GF-D8 (cell line): ENCODE results near the gene NUF2.

Experiments used
- DNase-seq: peaks from one replicate; lab custom pipeline; 2025; lab: John Stamatoyannopoulos, UW

Gene NUF2

DNA sequence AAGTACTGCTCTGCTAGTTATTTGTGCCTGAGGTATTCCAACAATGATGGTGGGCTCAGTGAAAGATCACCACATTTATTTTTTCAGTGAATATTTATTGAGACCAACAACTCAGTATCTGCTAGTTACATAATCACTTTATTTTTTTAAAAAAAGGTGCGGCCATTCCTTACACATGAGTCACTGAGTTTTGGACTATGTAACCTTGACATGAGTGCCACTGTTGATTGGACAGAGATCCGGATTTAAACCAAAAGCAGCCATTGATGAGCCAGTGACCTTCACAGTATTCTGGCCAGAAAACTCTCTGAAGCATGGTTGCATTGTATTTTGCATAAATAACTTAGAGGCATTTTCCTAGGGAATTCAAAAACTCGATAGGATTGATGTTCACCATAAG lies 79.5 kb downstream of the NUF2 start:
- DNase-seq: no peak
